Ramos (cell line): ENCODE data around the gene HACE1.
"Not testable (repeated sequence)": the region's sequence is repeated elsewhere in the genome, so short reads cannot be mapped to it uniquely, and the experiment has no call there.

Source experiments
- in situ Hi-C: fragments of 300-500 bp; cut with MboI; formaldehyde crosslinking; loops from one replicate; pipeline ENCODE4 v1.14.3; 2022; ENCODE audit warnings: low sequenced_read_pairs; ENCODE audit not compliant: unreplicated experiment

HACE1 gene

DNA sequence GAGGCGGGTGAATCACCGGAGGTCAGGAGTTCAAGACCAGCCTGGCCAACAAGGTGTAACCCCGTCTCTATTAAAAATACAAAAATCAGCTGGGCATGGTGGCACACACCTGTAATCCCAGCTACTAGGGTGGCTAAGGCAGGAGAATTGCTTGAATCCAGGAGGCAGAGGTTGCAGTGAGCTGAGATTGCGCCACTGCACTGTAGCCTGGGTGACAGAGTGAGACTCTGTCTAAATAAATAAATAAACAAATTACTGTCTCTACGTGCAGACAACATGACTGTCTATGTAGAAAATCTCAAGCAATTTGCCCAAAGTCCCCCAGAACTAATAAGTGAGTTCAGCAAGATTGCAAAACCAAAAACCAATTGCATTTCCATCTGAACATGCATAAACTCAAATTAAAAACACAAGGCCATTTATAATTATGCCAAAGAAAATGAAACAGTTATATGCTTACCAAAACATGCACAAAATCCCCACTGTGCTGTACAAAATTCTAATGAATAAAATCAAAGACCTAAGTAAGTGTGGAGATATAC lies 23.2 kb downstream of the HACE1 start:
- in situ Hi-C loops: not testable (repeated sequence)

DNA sequence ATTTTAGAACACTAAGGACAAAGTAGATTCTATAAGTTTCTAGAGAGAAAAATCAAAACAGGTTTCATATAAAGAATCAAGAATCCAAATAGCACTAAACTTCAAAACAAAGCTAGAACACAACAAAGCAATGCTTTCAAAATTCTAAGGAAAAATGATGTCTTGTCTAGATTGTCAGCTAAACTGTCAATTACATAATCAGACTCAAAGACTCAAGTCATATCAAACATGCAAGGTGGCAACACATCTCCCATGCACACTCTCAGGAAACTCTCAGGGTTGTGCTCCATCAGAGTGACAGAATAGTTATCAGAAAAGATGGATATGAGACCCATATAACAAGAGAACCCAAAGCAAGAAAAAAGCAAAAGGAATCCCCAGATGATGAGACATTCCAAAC lies 23.9 kb downstream of the HACE1 start:
- in situ Hi-C loops: no loop called here

DNA sequence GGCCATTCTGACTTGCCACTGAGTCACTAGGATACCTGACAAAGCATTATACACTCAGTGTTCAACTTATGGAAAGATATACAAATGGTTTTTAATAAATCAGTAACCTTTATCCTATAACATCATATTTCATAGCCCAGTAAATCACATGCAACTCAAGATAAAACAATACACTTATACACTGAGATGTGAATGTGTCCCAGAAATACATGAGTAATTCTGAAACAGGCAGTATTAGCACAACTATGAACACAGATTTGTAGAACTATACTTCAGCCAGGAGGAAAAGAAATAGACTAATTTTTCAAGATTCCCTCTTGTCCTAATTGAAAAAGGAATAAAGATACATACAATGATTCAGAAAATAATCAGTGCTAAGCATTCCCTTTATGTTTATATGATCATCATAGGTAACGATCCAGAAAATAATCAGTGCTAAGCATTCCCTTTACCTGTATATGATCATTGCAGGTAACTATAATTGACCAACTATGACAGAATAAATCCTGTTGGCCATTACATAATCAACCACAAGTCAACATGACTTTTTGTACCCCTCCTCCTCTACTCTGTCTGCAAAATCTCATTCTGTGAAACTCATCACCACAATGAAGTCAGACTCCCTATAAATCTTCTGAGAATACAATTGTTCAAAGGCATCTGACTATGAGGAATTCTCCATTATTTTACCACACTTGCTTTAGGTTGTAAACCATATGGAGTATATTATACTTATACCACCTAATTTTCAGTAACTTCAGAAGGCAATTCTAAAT lies 30.3 kb downstream of the HACE1 start:
- in situ Hi-C loops: no loop called here

DNA sequence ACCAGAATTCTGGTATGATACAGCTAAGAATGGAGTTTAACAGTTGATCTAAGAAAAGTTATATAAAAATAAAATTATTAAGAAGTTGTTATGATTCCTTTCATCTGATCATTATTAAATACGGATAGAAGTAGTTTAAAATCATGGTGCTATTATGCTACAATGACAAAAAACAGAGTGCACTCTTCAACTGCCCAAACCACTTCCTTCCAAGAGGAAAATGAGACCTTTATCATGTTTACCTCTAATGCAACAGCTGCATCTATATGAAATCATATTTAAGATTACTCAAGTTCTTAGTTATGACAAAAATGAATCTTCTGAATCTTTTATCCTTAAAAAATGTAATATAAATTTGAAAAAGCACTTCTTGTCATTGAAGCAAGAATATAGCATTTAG lies 31.2 kb downstream of the HACE1 start:
- in situ Hi-C loops: no loop called here

DNA sequence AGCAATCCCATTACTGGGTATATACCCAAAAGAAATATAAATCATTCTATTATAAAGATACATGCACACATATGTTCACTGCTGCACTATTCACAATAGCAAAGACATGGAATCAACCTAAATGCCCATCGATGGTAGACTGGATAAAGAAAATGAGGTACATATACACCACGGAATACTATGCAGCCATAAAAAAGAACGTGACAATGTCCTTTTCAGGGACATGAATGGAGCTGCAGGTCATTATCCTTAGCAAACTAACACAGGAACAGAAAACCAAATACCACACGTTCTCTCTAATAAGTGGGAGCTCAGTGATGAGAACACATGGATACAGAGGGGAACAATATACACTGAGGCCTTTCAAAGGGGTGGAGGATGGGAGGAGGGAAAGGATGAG lies 38.9 kb downstream of the HACE1 start:
- in situ Hi-C loops: not testable (repeated sequence)

DNA sequence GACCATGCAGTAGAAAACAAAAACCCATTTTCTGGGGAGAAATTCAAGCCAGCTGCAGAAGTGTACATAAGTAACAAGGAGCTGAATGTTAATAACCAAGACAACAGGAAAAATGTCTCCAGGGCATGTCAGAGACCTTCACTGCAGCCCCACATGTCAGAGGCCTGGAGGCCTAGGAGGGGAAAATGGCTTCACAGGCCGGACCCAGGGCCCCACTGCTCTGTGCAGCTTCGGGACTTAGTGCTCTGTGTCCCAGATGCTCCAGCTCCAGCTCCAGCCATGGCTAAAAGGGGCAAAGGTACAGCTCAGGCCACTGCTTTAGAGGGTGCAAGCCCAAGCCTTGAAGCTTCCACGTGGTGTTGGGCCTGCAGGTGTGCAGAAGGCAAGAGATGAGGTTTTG lies 43.6 kb downstream of the HACE1 start:
- in situ Hi-C loops: no loop called here

DNA sequence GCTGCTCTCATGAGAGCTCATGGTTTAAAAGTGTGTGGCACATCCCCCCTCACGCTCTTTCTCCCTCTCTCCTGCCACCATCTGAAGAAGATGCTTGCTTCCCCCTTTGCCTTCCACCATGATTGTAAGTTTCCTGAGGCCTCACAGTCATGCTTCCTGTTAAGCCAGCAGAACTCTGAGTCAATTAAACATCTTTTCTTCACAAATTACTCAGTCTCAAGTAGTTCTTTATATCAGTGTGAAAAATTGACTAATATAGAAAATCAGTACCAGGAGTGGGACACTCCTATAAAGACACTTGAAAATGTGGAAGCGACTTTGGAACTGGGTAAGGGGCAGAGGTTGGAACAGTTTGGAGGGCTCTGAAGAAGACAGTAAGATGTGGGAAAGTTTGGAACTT lies 45.0 kb downstream of the HACE1 start:
- in situ Hi-C loops: no loop called here

DNA sequence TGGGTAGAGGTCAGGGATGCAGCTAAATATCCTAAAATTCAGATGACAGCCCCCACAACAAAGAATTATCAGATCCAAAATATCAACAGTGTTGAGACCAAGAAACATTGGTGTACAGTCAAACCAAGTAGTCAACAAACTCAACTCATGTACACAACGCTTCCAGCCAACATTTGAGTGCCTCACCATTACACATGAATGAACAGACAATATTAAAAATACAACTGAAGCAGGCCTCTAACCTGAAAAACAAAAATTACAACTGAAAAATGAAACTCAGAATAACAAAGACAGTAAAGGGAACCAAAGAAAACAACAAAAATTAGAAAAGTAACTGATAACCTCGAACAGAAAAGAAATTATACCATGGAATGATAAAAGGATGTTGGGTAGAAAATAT lies 46.2 kb downstream of the HACE1 start:
- in situ Hi-C loops: no loop called here

DNA sequence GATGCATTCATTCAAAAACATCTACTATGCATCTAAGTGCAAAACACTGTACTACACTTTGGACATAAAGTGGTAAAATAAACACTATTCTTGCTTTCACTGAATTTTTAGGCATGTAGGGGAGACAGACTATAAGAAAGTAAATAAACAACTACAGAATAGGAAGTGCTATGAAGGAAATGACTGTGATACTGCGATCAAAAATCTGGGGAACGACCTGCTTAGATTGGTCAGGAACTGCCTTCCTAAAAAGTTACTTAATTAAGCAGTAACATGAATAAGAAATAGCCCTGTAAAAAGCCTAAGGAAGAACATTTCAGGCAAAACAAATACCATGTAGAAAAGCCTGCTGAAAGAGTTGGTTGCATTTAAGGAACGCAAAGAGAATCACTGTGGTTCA lies 50.6 kb downstream of the HACE1 start:
- in situ Hi-C loops: no loop called here

DNA sequence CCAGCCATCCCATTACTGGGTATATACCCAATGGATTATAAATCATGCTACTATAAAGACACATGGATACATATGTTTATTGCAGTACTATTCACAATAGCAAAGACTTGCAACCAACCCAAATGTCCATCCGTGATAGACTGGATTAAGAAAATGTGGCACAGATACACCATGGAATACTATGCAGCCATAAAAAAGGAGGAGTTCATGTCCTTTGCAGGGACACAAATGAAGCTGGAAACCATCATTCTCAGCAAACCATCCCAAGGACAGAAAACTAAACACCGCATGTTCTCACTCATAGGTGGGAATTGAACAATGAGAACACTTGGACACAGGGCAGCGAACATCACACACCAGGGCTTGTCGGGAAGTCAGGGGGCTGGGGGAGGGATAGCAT lies 54.4 kb downstream of the HACE1 start:
- in situ Hi-C loops: not testable (repeated sequence)

DNA sequence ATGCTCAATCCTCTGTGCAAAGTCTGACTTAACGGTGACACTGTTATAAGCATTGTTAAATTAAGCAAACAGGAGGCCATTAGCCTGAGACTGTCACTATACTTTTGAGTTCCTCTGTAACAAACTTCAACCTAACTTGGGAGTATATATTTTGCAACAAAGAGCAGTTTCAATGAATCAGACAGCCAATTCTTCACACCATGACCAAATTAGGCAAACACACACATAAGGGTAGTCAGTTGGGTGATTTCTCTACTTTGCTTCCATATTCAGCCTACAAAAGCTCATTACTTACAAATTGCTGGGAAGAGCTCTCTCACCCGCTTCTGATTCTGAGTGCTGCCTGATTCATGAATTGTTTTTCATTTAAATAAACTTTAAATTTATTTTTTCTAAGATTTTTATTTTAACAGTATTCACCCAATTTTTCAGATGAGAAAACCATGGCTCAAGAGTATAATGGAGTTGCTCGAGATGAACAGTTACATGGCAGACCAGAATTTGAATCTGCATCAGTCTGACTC lies 60.5 kb downstream of the HACE1 start:
- in situ Hi-C loops: no loop called here

DNA sequence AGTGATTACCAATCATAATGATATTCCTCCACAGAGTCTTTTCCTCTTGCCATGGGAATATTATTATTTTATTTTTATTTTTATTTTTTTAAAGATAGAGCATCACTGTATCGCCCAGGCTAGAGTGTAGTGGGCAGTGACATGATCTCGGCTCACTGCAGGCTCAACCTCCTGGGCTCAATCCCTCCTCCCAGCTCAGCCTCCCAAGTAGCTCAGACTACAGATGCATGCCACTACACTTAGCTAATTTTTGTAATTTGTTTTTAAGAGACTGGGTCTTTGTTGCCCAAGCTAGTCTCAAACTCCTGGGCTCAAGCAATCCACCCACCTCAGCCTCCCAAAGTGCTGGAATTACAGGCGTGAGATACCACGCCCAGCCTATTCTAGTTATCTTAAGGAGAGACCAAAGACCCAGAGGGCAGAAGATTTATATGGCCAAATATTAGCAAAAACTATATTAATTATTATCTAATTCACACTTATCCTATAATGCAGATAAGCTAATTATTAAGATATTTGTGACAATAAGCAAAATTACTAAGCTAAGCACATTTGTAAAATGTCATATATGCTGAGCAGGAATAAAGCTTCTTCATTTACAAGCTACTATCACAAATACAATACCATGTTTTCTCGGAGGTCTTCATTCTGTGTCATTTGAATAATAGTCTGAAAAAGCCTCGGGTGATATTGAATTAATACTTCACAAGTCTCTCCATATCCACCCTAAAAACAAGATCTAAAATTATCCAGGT lies 63.5 kb downstream of the HACE1 start:
- in situ Hi-C loops: no loop called here

DNA sequence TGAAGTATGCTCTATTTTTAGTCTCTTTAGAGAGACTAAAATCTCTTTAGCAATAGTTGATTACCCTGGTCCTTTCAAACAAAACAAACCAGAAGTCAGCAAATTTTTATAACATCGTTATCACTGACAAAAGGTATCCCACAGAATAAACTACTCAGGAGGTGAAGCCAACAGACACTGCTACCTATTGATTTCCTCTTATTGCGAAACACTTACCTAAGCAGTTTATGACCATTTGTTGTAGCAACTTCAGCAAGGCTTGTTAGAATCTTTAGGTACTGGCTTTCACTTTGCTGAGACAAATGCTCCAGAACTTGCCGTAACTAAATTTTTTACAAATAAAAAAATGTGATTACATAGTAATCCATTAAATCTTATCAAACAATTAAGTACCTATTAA lies 64.4 kb downstream of the HACE1 start:
- in situ Hi-C loops: no loop called here

DNA sequence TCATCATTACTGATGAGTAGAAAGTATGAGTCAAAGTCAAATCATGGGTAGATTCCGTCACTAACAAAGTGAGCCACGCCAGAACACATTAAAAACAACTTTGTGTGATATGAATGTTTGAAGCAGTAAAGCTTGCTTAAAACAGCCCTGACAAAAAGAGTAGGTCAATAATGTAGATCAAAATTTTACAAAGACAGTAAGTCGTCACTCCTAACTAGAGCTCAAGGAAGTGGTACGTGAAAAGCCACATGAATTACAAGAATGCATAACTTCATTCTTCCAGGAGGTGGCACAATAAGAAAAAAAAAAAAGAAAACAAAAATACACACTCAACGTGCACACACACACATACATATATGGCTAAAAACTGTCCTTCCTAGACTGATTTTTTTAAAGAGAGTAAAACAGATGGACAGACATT lies 69.9 kb downstream of the HACE1 start:
- in situ Hi-C loops: no loop called here

DNA sequence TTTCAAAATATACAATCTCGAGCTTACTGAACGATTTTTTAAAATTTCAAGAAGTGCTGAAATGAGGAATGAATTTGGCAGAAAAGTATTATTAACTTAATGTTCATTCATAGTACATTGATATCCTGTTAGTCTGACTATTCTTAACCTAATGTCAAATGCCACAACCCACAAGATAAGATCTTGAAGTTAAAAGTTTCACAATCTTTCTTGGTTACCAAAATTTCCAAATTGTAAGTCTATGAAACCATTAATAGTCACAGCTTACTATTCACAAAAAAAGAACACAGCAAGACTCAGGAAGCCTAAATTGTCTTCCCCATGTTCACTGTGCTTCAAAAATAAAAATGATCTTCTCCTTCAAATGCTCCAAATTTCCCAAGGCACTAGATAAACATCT lies 71.3 kb downstream of the HACE1 start:
- in situ Hi-C loops: no loop called here

DNA sequence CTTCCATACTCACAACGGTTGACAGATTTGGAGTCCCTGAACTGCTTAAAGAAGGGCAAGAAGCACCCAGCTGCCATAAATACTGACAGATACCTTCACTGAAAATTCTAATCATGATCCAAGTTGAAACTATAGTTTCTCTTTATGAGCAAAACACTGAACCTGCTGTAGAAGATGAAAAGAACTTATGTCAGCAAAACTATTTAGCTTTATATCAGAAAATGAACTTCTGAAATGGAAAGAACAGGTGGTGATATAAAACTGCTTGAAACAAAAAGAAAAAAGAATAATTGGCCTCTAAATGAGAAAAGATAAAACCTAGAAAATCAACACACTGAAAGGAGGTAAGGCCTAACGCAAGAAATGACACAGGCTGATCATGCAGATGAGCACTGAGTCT lies 72.4 kb downstream of the HACE1 start:
- in situ Hi-C loops: no loop called here

DNA sequence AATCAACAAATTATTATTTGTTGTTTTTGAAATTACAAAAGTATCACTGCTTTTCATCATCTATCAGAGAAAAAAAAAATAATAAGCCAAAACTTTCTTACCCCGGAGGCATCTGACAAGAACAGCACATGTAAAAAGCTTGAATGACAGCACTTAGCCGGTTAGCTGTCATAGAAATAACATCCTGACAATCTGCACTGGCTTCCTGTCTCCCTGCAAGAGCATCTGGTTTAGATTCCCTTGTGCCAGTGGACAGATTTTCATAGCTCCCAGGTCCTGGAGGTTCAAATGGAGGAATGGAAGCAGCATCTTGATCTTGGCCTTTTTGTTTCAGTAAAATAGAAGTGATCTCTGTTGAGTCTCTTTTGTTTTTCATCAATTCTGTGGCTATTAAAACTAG lies 74.8 kb downstream of the HACE1 start:
- in situ Hi-C loops: no loop called here

DNA sequence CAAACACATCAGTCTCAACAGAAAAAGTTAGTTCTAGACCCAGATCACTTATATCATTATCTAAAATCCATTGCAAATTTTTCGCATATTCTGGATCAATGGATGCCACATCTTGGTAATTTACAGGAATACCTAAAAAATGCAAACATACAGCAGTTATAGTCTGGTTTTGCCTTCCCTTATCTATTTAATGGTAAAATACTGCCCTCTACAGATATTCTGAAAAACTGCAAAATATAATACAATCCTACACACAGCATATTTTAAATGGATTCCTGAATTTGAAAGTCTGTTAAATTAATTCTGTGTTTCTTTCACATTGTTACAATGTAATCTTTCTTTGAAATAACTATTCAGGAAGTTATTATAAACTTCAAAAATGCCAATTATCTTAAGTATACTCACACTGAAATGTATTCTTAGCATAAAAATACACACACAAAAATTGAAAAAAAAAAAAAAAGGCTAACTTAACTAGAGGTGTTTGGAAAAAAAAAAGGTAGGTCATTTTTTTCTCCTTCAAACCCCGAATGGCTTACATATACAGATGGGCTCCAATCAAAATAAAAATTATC lies 88.4 kb downstream of the HACE1 start:
- in situ Hi-C loops: no loop called here

DNA sequence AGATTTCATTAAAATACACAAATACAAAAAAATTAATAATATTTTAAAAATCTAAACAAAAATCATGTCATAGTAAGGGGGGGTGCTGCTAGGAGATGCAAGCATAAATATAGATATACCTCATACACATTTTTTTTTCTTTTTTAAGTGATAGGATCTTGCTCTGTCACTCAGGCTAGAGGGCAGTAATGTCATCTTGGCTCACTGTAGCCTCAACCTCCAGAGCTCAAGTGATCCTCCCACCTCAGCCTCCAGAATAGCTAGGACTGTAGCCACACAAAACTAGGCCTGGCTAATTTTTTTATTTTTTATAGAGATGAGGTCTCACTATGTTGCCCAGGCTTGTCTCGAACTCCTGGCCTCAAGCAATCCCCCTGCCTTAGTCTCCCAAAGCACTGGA lies 90.8 kb downstream of the HACE1 start:
- in situ Hi-C loops: no loop called here

DNA sequence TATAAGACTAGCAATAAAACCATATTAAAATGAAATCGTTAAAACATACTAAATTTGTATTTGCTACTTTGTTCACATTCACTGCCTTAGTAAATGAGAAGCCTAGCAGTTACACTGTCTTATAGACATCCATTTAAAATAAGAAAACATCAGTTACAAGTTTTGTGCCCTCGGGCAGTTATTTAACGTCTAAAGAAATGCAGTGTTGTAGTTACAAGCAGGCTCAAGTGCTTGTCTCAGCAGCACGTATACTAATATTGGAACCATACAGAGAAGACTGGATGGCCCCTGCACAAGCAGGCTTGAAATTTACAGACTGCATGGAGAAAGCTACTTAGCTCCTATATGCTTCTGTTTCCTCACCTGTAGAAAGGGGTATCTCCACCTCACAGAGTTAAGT lies 93.1 kb downstream of the HACE1 start:
- in situ Hi-C loops: no loop called here

DNA sequence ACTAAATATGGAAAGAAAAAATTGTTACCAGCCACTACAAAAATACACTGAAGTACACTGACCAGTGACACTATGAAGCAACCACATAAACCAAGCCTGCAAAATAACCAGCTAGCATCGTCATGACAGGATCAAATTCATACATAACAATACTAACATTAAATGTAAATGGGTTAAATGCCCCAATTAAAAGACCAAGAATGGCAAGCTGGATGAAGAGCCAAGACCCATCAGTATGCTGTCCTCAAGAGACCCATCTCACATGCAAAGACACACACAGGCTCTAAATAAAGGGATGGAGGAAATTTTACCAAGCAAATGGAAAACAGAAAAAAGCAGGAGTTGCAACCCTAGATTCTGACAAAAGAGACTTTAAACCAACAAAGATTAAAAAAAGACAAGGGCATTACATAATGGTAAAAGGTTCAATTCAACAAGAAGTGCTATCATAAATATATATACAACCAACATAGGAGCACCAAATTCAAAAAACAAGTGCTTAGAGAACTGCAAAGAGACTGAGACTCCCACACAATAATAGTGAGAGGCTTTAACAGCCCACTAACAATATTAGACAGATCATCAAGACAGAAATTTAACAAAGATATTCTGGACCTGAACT lies 104.8 kb downstream of the HACE1 start:
- in situ Hi-C loops: no loop called here
